HCT116 (cell line): ENCODE measurements around the gene MDP1.
"Not testable (repeated sequence)": the region's sequence is repeated elsewhere in the genome, so short reads cannot be mapped to it uniquely, and the experiment has no call there.

Source experiments
- CEBPB ChIP-seq: IDR thresholded peaks from 2 replicates; pipeline ENCODE4 v1.6.1; 2012; ENCODE audit warnings: low read depth
- EGR1 ChIP-seq: IDR thresholded peaks from 2 replicates; pipeline ENCODE4 v1.6.1; 2012; ENCODE audit warnings: low read depth
- FOSL1 ChIP-seq: IDR thresholded peaks from 2 replicates; pipeline ENCODE4 v1.6.1; 2012; ENCODE audit warnings: low read depth
- POLR2A ChIP-seq: IDR thresholded peaks from 2 replicates; pipeline ENCODE4 v1.7.0; 2011; ENCODE audit warnings: borderline replicate concordance; ENCODE audit not compliant: insufficient read depth, insufficient read length; ENCODE audit errors: extremely low read depth
- POLR2AphosphoS5 ChIP-seq: IDR thresholded peaks from 2 replicates; pipeline ENCODE4 v1.6.1; 2011; ENCODE audit warnings: mild to moderate bottlenecking, low read depth, low read length, moderate library complexity
- RAD21 ChIP-seq: IDR thresholded peaks from 2 replicates; pipeline ENCODE4 v1.6.1; 2012; ENCODE audit warnings: low read depth, mild to moderate bottlenecking
- SIN3A ChIP-seq: IDR thresholded peaks from 2 replicates; pipeline ENCODE4 v1.6.1; 2012; ENCODE audit warnings: low read depth
- ZFX ChIP-seq: fragments of 450-650 bp; IDR thresholded peaks from 2 replicates; pipeline ENCODE4 v1.6.1; 2017
- TF ChIP-seq, protein P1 (sequence below), 3 experiments: fragments of 200-600 bp in 1 of 3; sonication (generic) in 1 of 3; IDR thresholded peaks in 2 of 3; conservative IDR thresholded peaks in 1 of 3; 2 replicates each; pipeline ENCODE4 v1.5.1; 2012 to 2017; ENCODE audit warnings: low read depth in 2 of 3, low read length in 2 of 3, antibody characterized with exemption in 1 of 3, borderline replicate concordance in 1 of 3, control low read depth in 1 of 3, mild to moderate bottlenecking in 1 of 3, mixed read lengths in 1 of 3, mixed run types in 1 of 3, moderate library complexity in 1 of 3; ENCODE audit not compliant: insufficient read depth in 1 of 3
- TF ChIP-seq, protein P2 (sequence below): IDR thresholded peaks from 2 replicates; pipeline ENCODE4 v1.6.1; 2011; ENCODE audit warnings: mild to moderate bottlenecking, low read length, moderate library complexity; ENCODE audit not compliant: insufficient replicate concordance; ENCODE audit errors: extremely low read depth
- TF ChIP-seq, protein P3 (sequence below): IDR thresholded peaks from 2 replicates; pipeline ENCODE4 v1.6.1; 2012; ENCODE audit warnings: low read depth
- TF ChIP-seq, protein P4 (sequence below): IDR thresholded peaks from 2 replicates; pipeline ENCODE4 v1.6.1; 2012

DNA sequence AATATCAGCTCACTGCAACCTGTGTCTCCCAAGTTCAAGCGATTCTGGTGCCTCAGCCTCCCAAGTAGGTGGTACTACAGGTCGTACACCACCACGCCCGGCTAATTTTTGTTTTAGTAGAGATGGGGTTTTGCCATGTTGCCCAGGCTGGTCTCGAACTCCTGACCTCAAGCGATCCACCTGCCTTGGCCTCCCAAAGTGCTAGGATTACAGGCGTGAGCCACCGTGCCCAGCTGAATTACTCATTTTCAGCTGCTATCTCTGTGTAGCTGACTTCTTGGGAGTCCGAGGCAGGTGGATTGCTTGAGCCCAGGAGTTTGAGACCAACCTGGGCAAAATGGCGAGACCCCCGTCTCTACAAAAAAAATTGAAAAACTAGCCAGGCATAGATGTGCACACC is 29.5 kb upstream of the MDP1 start:
- TF ChIP-seq, protein P1, sequence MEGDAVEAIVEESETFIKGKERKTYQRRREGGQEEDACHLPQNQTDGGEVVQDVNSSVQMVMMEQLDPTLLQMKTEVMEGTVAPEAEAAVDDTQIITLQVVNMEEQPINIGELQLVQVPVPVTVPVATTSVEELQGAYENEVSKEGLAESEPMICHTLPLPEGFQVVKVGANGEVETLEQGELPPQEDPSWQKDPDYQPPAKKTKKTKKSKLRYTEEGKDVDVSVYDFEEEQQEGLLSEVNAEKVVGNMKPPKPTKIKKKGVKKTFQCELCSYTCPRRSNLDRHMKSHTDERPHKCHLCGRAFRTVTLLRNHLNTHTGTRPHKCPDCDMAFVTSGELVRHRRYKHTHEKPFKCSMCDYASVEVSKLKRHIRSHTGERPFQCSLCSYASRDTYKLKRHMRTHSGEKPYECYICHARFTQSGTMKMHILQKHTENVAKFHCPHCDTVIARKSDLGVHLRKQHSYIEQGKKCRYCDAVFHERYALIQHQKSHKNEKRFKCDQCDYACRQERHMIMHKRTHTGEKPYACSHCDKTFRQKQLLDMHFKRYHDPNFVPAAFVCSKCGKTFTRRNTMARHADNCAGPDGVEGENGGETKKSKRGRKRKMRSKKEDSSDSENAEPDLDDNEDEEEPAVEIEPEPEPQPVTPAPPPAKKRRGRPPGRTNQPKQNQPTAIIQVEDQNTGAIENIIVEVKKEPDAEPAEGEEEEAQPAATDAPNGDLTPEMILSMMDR (IDR thresholded peaks at IDR 0.05 in 2 of 3, conservative IDR thresholded peaks at IDR 0.05 in 1 of 3; ENCODE audit: borderline replicate concordance in 1 of 3, insufficient read depth in 1 of 3, low read depth in 2 of 3, low read length in 2 of 3), result not testable (repeated sequence)
- TF ChIP-seq SIN3A, RAD21, POLR2AphosphoS5, POLR2A, FOSL1, CEBPB, EGR1, ZFX: not testable (repeated sequence)
- TF ChIP-seq, protein P2, sequence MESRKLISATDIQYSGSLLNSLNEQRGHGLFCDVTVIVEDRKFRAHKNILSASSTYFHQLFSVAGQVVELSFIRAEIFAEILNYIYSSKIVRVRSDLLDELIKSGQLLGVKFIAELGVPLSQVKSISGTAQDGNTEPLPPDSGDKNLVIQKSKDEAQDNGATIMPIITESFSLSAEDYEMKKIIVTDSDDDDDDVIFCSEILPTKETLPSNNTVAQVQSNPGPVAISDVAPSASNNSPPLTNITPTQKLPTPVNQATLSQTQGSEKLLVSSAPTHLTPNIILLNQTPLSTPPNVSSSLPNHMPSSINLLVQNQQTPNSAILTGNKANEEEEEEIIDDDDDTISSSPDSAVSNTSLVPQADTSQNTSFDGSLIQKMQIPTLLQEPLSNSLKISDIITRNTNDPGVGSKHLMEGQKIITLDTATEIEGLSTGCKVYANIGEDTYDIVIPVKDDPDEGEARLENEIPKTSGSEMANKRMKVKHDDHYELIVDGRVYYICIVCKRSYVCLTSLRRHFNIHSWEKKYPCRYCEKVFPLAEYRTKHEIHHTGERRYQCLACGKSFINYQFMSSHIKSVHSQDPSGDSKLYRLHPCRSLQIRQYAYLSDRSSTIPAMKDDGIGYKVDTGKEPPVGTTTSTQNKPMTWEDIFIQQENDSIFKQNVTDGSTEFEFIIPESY, result not testable (repeated sequence)
- TF ChIP-seq, protein P3, sequence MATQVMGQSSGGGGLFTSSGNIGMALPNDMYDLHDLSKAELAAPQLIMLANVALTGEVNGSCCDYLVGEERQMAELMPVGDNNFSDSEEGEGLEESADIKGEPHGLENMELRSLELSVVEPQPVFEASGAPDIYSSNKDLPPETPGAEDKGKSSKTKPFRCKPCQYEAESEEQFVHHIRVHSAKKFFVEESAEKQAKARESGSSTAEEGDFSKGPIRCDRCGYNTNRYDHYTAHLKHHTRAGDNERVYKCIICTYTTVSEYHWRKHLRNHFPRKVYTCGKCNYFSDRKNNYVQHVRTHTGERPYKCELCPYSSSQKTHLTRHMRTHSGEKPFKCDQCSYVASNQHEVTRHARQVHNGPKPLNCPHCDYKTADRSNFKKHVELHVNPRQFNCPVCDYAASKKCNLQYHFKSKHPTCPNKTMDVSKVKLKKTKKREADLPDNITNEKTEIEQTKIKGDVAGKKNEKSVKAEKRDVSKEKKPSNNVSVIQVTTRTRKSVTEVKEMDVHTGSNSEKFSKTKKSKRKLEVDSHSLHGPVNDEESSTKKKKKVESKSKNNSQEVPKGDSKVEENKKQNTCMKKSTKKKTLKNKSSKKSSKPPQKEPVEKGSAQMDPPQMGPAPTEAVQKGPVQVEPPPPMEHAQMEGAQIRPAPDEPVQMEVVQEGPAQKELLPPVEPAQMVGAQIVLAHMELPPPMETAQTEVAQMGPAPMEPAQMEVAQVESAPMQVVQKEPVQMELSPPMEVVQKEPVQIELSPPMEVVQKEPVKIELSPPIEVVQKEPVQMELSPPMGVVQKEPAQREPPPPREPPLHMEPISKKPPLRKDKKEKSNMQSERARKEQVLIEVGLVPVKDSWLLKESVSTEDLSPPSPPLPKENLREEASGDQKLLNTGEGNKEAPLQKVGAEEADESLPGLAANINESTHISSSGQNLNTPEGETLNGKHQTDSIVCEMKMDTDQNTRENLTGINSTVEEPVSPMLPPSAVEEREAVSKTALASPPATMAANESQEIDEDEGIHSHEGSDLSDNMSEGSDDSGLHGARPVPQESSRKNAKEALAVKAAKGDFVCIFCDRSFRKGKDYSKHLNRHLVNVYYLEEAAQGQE, result not testable (repeated sequence)
- TF ChIP-seq, protein P4, sequence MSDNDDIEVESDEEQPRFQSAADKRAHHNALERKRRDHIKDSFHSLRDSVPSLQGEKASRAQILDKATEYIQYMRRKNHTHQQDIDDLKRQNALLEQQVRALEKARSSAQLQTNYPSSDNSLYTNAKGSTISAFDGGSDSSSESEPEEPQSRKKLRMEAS, result not testable (repeated sequence)
